Tibial nerve (tissue), 4 donors: ENCODE data around the gene ADD3. TPM values are rescaled to one million over a fixed set of nuclear protein-coding genes. Genes with fewer than 3 reads are reported as not detected.

Source experiments
- DNase-seq, 2 donors: peaks; one replicate each; pipeline ENCODE4 v3.0.0-alpha.2; 2019; ENCODE audit warnings: low spot score in 2 of 2
- H3K27ac ChIP-seq, 4 donors: fragments of 200-600 bp; sonication (generic) in 3 of 4; one replicate each; pipeline ENCODE4 v1.5.1; 2017 to 2019; ENCODE audit warnings: mild to moderate bottlenecking in 1 of 4
- H3K27me3 ChIP-seq, 2 donors: fragments of 200-600 bp; sonication (generic) in 1 of 2; one replicate each; pipeline versions ENCODE4 v1.5.1 to v1.6.0; 2017 to 2019
- H3K36me3 ChIP-seq, 3 donors: fragments of 200-600 bp; sonication (generic); one replicate each; pipeline ENCODE4 v1.5.1; 2018 to 2019
- H3K4me1 ChIP-seq, 4 donors: fragments of 200-600 bp; sonication (generic) in 3 of 4; one replicate each; pipeline ENCODE4 v1.5.1; 2017 to 2019
- H3K4me3 ChIP-seq, 4 donors: fragments of 200-600 bp; sonication (generic) in 3 of 4; one replicate each; pipeline ENCODE4 v1.5.1; 2017 to 2019; ENCODE audit warnings: mild to moderate bottlenecking in 1 of 4, moderate library complexity in 1 of 4
- H3K9me3 ChIP-seq, 4 donors: fragments of 200-600 bp; sonication (generic) in 3 of 4; one replicate each; pipeline ENCODE4 v1.5.1; 2017 to 2019
- EP300 ChIP-seq, 2 donors: sonication (generic); formaldehyde crosslinking; IDR thresholded peaks; one replicate each; pipeline ENCODE4 v1.6.1; 2017; ENCODE audit warnings: antibody characterized with exemption in 2 of 2, mild to moderate bottlenecking in 1 of 2
- POLR2A ChIP-seq, 2 donors: fragments of 450-650 bp; IDR thresholded peaks; one replicate each; pipeline ENCODE4 v1.6.1; 2017; ENCODE audit warnings: antibody characterized with exemption in 2 of 2, mild to moderate bottlenecking in 2 of 2, moderate library complexity in 2 of 2
- WGBS, 2 donors: methylation state at CpG; one replicate each; pipeline ENCODE4 v1.1.5; 2018; 5-methylcytosine and 5-hydroxymethylcytosine counted together
- total RNA-seq, 4 donors: library from RNA; depleted of rRNA; stranded (reverse); fragments of >200 nt; gene quantifications; one replicate each; pipeline ENCODE4 v1.1.0, GENCODE V29; 2016
- TF ChIP-seq, protein P1 (sequence below), 5 experiments: fragments of 200-600 bp in 3 of 5; fragments of 450-650 bp in 2 of 5; sonication (generic) in 3 of 5; IDR thresholded peaks; one replicate each; pipeline ENCODE4 v1.5.1; 2016 to 2019; ENCODE audit warnings: antibody characterized with exemption in 5 of 5, mild to moderate bottlenecking in 3 of 5, moderate library complexity in 2 of 5

ADD3 gene
- total RNA-seq, 4 donors from 2014 or later, result 208 to 639 (median 443) TPM

DNA sequence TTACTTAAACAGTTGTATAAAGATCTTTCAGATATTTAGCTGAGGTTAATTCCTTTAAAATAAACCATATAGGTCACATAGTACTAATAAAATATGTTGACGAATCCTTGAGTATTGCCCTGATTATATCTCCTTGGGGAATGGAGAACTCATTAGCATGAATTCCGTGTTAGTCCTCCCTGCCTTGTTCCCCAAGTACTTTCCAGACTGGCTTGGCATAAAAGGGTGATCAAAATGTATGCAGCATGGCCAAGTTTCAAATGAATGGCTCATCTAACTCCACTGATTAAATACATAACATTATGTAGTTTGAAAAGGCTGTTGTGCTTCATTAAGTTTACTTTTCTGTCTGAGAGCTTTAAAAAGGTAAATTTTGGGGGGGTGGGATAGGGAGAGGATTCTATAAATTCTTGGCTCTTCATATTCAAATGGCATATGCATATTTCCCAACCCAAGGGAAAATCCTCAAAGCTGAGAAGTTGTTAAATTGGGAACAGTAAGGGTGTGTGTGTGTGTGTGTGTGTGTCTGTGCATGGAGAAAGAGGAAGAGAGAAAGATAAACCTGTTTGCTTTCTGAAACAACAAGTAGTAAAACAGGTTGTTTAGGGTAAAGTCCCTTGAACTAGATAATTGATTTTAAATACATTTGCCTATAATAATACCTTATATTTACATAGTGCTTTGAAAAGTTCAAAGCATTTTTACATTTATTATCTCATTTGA is 4.8 kb upstream of the ADD3 start:
- Histone ChIP-seq H3K9me3 (no peaks in the 10 kb centered on the region), H3K4me3 (no peak overlapping the region), H3K36me3 (no peaks in the 10 kb centered on the region), H3K27me3 (no peaks in the 10 kb centered on the region), H3K4me1 (peaks cover 0 to 21% (median 2%) of the 10 kb centered on the region in 4 donors), H3K27ac (peak overlapping the region in 1 of 4 donors; percentile 40)
- DNase-seq, result no peak
- 44 to 64% methylated on average over 2 of the region's 2 CpGs for WGBS, 2 donors
- TF ChIP-seq POLR2A (IDR thresholded peaks at IDR 0.05) (no peak), EP300 (IDR thresholded peaks at IDR 0.05) (no peak)
- TF ChIP-seq, protein P1, sequence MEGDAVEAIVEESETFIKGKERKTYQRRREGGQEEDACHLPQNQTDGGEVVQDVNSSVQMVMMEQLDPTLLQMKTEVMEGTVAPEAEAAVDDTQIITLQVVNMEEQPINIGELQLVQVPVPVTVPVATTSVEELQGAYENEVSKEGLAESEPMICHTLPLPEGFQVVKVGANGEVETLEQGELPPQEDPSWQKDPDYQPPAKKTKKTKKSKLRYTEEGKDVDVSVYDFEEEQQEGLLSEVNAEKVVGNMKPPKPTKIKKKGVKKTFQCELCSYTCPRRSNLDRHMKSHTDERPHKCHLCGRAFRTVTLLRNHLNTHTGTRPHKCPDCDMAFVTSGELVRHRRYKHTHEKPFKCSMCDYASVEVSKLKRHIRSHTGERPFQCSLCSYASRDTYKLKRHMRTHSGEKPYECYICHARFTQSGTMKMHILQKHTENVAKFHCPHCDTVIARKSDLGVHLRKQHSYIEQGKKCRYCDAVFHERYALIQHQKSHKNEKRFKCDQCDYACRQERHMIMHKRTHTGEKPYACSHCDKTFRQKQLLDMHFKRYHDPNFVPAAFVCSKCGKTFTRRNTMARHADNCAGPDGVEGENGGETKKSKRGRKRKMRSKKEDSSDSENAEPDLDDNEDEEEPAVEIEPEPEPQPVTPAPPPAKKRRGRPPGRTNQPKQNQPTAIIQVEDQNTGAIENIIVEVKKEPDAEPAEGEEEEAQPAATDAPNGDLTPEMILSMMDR (IDR thresholded peaks at IDR 0.05), result no peak

DNA sequence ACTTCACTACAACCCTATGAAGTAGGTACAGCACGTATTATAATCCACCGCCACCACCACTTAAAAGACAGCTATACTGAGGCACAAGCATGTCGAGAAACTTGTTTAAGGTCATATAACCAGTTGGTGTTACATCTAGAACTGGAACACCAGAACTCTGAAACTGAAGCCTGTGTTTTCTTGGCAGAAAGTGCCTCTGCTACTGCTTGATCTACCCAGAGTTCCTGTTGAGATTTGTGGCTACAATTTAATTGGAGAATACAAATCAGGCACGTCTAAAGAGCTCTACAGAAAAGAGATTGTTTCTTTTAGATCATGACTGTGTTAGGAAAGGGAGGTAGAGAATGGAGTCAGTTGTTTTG is 4.3 kb upstream of the ADD3 start:
- DNase-seq, result no peak
- Histone ChIP-seq H3K4me3 (no peak overlapping the region), H3K9me3 (no peaks in the 10 kb centered on the region), H3K27me3 (no peaks in the 10 kb centered on the region), H3K27ac (peak overlapping the region in 1 of 4 donors; percentile 40), H3K4me1 (peaks cover 0 to 21% (median 2%) of the 10 kb centered on the region in 4 donors), H3K36me3 (no peaks in the 10 kb centered on the region)
- 47 to 61% methylated on average over 4 of the region's 4 CpGs for WGBS, 2 donors
- TF ChIP-seq, protein P1 (IDR thresholded peaks at IDR 0.05), result no peak
- no peak for TF ChIP-seq POLR2A (IDR thresholded peaks at IDR 0.05)
- no peak for TF ChIP-seq EP300 (IDR thresholded peaks at IDR 0.05)

GRCh38 chr10:110005719-110006118 is 2.1 kb upstream of the ADD3 start:
- H3K9me3 ChIP-seq, result no peaks in the 10 kb centered on the region
- peak overlapping the region; percentile 75 to 92 (median 82) for H3K4me3 ChIP-seq
- 7 to 22% methylated on average over 8 of the region's 8 CpGs for WGBS, 2 donors
- peak overlapping the region; percentile 92 to 96 (median 93) for H3K27ac ChIP-seq
- TF ChIP-seq, protein P1 (IDR thresholded peaks at IDR 0.05), result no peak
- TF ChIP-seq EP300 (IDR thresholded peaks at IDR 0.05), result peak in 1 of 2 donors; percentile 77
- peak in 1 of 2 donors; percentile 47 for TF ChIP-seq POLR2A (IDR thresholded peaks at IDR 0.05)
- no peaks in the 10 kb centered on the region for H3K27me3 ChIP-seq
- H3K36me3 ChIP-seq, result no peaks in the 10 kb centered on the region
- peaks cover 0 to 39% (median 11%) of the 10 kb centered on the region in 4 donors for H3K4me1 ChIP-seq
- DNase-seq, result peak in 1 of 2 donors; percentile 18

GRCh38 chr10:110006358-110007160 is 1.2 kb upstream of the ADD3 start:
- Histone ChIP-seq H3K9me3 (no peaks in the 10 kb centered on the region), H3K4me1 (peaks cover 0 to 48% (median 15%) of the 10 kb centered on the region in 4 donors), H3K36me3 (no peaks in the 10 kb centered on the region), H3K4me3 (peak overlapping the region; percentile 75 to 92 (median 82)), H3K27me3 (no peaks in the 10 kb centered on the region), H3K27ac (peak overlapping the region; percentile 92 to 96 (median 93))
- 10 to 15% methylated on average over 19 of the region's 19 CpGs for WGBS, 2 donors
- peak; percentile 44 to 68 for DNase-seq
- TF ChIP-seq, protein P1 (IDR thresholded peaks at IDR 0.05), result no peak
- no peak for TF ChIP-seq POLR2A (IDR thresholded peaks at IDR 0.05)
- peak in 1 of 2 donors; percentile 52 for TF ChIP-seq EP300 (IDR thresholded peaks at IDR 0.05)
